ENCODE data around the gene IL22RA1.

The IL22RA1 gene

DNA sequence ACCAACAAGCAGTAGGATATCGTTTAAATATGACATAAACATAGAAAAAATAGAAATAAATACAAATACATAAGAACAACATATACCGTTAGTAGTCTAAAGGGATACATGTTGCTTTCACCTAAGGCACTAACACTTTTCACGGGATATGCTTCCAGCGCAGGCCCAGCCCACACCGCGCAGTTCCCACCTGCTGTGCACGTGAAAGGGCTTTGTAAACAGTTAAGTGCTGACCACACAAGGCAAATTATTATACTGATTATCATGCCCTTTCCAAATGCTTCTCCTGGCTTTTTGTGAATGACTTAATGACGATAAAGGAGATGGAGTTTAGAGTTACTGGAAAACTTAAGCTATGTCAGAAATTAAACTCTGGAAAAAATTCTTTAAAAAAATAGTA is 11.3 kb upstream of the IL22RA1 start:
- no peak for ATAC-seq
- TF ChIP-seq TCF4 (CRISPR knock-in tag; IDR thresholded peaks at IDR 0.05; ENCODE audit: borderline replicate concordance), result no peak
- no peak for TF ChIP-seq ZC3H10 (CRISPR knock-in tag; IDR thresholded peaks at IDR 0.05)
- TF ChIP-seq BACH2 (CRISPR knock-in tag; IDR thresholded peaks at IDR 0.05; ENCODE audit: borderline replicate concordance), result no peak
- TF ChIP-seq SNAI2 (CRISPR knock-in tag; IDR thresholded peaks at IDR 0.05), result no peak
- no peak for TF ChIP-seq ESRRG (CRISPR knock-in tag; IDR thresholded peaks at IDR 0.05)
- TF ChIP-seq GLIS3 (CRISPR knock-in tag; IDR thresholded peaks at IDR 0.05), result no peak
- TF ChIP-seq ZNF8 (CRISPR knock-in tag; IDR thresholded peaks at IDR 0.05), result no peak
- no peak for TF ChIP-seq ARNTL (CRISPR knock-in tag; IDR thresholded peaks at IDR 0.05; ENCODE audit: borderline replicate concordance, low read depth)
- no peak for TF ChIP-seq RARB (CRISPR knock-in tag; IDR thresholded peaks at IDR 0.05)
- TF ChIP-seq ZNF565 (CRISPR knock-in tag; conservative IDR thresholded peaks at IDR 0.05; ENCODE audit: low read depth), result no peak
- TF ChIP-seq, protein P1, sequence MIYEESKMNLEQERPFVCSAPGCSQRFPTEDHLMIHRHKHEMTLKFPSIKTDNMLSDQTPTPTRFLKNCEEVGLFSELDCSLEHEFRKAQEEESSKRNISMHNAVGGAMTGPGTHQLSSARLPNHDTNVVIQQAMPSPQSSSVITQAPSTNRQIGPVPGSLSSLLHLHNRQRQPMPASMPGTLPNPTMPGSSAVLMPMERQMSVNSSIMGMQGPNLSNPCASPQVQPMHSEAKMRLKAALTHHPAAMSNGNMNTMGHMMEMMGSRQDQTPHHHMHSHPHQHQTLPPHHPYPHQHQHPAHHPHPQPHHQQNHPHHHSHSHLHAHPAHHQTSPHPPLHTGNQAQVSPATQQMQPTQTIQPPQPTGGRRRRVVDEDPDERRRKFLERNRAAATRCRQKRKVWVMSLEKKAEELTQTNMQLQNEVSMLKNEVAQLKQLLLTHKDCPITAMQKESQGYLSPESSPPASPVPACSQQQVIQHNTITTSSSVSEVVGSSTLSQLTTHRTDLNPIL (CRISPR knock-in tag; IDR thresholded peaks at IDR 0.05; ENCODE audit: low read depth), result no peak
- no peak for TF ChIP-seq OSR1 (CRISPR knock-in tag; IDR thresholded peaks at IDR 0.05)

DNA sequence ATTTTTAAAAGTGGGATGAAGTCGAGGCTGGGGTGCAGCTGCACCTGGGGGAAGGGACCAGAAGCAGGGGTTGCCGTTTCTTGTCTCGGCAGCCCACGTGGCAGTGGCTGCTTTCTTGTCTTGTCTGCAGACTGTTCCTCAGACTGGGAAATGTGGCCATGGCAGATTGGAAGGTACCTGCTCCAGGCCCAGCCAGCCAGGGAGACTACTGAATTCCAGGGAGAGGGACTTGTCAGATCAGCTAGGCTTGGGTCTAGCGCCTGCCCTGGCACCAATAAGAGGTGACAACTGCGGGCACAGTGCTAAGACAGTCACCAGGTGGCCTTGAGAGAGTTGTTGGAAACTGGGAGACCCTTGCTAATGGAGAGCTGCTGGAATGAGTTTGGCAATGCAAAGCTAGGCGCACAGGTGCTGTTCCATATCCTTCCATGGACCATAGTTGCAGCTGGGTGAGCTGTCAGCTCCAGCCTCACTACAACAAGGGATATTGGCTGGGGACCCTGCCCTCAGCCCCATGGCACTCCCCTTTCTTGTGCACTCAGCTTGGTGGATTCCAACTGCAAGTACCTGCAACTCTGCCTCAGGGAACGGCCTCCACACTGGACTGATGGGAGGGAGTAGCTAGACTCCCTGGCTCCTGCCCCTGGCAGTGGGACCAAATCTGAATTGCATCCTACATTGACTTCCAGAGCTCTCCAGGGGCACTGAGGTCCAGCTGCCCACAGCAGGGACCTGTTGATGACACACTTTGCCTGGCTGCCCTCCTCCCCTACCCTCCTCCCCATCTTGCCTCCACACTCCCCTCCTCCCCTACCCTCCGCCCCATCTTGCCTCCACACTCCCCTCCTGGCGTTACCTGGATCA is 9.9 kb upstream of the IL22RA1 start:
- no peak for ATAC-seq
- TF ChIP-seq ZNF70 (CRISPR knock-in tag; IDR thresholded peaks at IDR 0.05) (no peak), ZFP3 (CRISPR knock-in tag; IDR thresholded peaks at IDR 0.05) (no peak), ESRRG (CRISPR knock-in tag; IDR thresholded peaks at IDR 0.05) (no peak), SNAI2 (CRISPR knock-in tag; IDR thresholded peaks at IDR 0.05) (no peak), ARNTL (CRISPR knock-in tag; IDR thresholded peaks at IDR 0.05; ENCODE audit: borderline replicate concordance, low read depth) (no peak), TOX (CRISPR knock-in tag; IDR thresholded peaks at IDR 0.05; ENCODE audit: borderline replicate concordance) (no peak)
- TF ChIP-seq, protein P2, sequence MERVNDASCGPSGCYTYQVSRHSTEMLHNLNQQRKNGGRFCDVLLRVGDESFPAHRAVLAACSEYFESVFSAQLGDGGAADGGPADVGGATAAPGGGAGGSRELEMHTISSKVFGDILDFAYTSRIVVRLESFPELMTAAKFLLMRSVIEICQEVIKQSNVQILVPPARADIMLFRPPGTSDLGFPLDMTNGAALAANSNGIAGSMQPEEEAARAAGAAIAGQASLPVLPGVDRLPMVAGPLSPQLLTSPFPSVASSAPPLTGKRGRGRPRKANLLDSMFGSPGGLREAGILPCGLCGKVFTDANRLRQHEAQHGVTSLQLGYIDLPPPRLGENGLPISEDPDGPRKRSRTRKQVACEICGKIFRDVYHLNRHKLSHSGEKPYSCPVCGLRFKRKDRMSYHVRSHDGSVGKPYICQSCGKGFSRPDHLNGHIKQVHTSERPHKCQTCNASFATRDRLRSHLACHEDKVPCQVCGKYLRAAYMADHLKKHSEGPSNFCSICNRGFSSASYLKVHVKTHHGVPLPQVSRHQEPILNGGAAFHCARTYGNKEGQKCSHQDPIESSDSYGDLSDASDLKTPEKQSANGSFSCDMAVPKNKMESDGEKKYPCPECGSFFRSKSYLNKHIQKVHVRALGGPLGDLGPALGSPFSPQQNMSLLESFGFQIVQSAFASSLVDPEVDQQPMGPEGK (CRISPR knock-in tag; IDR thresholded peaks at IDR 0.05; ENCODE audit: borderline replicate concordance), result no peak
- TF ChIP-seq, protein P3, sequence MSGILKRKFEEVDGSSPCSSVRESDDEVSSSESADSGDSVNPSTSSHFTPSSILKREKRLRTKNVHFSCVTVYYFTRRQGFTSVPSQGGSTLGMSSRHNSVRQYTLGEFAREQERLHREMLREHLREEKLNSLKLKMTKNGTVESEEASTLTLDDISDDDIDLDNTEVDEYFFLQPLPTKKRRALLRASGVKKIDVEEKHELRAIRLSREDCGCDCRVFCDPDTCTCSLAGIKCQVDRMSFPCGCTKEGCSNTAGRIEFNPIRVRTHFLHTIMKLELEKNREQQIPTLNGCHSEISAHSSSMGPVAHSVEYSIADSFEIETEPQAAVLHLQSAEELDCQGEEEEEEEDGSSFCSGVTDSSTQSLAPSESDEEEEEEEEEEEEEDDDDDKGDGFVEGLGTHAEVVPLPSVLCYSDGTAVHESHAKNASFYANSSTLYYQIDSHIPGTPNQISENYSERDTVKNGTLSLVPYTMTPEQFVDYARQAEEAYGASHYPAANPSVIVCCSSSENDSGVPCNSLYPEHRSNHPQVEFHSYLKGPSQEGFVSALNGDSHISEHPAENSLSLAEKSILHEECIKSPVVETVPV (CRISPR knock-in tag; IDR thresholded peaks at IDR 0.05), result no peak
- TF ChIP-seq, protein P4, sequence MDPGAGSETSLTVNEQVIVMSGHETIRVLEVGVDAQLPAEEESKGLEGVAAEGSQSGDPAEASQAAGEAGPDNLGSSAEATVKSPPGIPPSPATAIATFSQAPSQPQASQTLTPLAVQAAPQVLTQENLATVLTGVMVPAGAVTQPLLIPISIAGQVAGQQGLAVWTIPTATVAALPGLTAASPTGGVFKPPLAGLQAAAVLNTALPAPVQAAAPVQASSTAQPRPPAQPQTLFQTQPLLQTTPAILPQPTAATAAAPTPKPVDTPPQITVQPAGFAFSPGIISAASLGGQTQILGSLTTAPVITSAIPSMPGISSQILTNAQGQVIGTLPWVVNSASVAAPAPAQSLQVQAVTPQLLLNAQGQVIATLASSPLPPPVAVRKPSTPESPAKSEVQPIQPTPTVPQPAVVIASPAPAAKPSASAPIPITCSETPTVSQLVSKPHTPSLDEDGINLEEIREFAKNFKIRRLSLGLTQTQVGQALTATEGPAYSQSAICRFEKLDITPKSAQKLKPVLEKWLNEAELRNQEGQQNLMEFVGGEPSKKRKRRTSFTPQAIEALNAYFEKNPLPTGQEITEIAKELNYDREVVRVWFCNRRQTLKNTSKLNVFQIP (CRISPR knock-in tag; IDR thresholded peaks at IDR 0.05; ENCODE audit: borderline replicate concordance, low read depth), result no peak
- TF ChIP-seq, protein P1 (CRISPR knock-in tag; IDR thresholded peaks at IDR 0.05; ENCODE audit: low read depth), result no peak

DNA sequence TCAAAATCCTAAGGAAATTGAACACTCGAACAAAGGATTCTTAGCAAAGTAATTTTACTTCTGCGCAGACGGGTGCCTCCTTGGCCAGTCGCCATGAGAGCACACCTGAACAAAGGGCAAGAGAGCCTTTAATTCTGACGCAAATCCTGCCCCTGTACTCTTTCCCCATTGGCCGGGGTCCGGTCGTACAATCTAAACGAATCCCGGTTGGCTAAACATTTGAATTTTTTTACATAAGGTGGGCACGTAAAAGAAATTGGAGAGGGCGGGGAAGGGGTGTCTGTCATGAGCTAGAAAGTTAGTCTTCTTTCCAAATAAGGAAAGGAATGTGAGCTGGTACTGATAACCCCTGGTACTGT is 8.2 kb upstream of the IL22RA1 start:
- no peak for ATAC-seq
- no peak for TF ChIP-seq ISL1 (CRISPR knock-in tag; IDR thresholded peaks at IDR 0.05)
- no peak for TF ChIP-seq ZC3H10 (CRISPR knock-in tag; IDR thresholded peaks at IDR 0.05)
- TF ChIP-seq TCF4 (CRISPR knock-in tag; IDR thresholded peaks at IDR 0.05; ENCODE audit: borderline replicate concordance), result no peak
- no peak for TF ChIP-seq GLIS3 (CRISPR knock-in tag; IDR thresholded peaks at IDR 0.05)
- TF ChIP-seq, protein P5, sequence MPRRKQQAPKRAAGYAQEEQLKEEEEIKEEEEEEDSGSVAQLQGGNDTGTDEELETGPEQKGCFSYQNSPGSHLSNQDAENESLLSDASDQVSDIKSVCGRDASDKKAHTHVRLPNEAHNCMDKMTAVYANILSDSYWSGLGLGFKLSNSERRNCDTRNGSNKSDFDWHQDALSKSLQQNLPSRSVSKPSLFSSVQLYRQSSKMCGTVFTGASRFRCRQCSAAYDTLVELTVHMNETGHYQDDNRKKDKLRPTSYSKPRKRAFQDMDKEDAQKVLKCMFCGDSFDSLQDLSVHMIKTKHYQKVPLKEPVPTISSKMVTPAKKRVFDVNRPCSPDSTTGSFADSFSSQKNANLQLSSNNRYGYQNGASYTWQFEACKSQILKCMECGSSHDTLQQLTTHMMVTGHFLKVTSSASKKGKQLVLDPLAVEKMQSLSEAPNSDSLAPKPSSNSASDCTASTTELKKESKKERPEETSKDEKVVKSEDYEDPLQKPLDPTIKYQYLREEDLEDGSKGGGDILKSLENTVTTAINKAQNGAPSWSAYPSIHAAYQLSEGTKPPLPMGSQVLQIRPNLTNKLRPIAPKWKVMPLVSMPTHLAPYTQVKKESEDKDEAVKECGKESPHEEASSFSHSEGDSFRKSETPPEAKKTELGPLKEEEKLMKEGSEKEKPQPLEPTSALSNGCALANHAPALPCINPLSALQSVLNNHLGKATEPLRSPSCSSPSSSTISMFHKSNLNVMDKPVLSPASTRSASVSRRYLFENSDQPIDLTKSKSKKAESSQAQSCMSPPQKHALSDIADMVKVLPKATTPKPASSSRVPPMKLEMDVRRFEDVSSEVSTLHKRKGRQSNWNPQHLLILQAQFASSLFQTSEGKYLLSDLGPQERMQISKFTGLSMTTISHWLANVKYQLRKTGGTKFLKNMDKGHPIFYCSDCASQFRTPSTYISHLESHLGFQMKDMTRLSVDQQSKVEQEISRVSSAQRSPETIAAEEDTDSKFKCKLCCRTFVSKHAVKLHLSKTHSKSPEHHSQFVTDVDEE (CRISPR knock-in tag; IDR thresholded peaks at IDR 0.05), result no peak
- TF ChIP-seq ZNF565 (CRISPR knock-in tag; conservative IDR thresholded peaks at IDR 0.05; ENCODE audit: low read depth), result no peak
- no peak for TF ChIP-seq OSR1 (CRISPR knock-in tag; IDR thresholded peaks at IDR 0.05)
- TF ChIP-seq, protein P4 (CRISPR knock-in tag; IDR thresholded peaks at IDR 0.05; ENCODE audit: borderline replicate concordance, low read depth), result no peak
- TF ChIP-seq CSDC2 (CRISPR knock-in tag; IDR thresholded peaks at IDR 0.05), result no peak
- TF ChIP-seq TOX (CRISPR knock-in tag; IDR thresholded peaks at IDR 0.05; ENCODE audit: borderline replicate concordance), result no peak
- TF ChIP-seq, protein P3 (CRISPR knock-in tag; IDR thresholded peaks at IDR 0.05), result no peak
- TF ChIP-seq BACH2 (CRISPR knock-in tag; IDR thresholded peaks at IDR 0.05; ENCODE audit: borderline replicate concordance), result no peak

All from SK-N-SH treated with all-trans-retinoic acid at 6 μM for 48 hours (cell line).